ENCODE measurements around the gene ADAMTSL4.

- TF ChIP-seq TCF7L2 (IDR thresholded peaks at IDR 0.05; ENCODE audit: low read depth, low read length) = no peak
- TF ChIP-seq, protein P1, sequence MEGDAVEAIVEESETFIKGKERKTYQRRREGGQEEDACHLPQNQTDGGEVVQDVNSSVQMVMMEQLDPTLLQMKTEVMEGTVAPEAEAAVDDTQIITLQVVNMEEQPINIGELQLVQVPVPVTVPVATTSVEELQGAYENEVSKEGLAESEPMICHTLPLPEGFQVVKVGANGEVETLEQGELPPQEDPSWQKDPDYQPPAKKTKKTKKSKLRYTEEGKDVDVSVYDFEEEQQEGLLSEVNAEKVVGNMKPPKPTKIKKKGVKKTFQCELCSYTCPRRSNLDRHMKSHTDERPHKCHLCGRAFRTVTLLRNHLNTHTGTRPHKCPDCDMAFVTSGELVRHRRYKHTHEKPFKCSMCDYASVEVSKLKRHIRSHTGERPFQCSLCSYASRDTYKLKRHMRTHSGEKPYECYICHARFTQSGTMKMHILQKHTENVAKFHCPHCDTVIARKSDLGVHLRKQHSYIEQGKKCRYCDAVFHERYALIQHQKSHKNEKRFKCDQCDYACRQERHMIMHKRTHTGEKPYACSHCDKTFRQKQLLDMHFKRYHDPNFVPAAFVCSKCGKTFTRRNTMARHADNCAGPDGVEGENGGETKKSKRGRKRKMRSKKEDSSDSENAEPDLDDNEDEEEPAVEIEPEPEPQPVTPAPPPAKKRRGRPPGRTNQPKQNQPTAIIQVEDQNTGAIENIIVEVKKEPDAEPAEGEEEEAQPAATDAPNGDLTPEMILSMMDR (IDR thresholded peaks at IDR 0.05) = no peak
These were observed 57.4 kb downstream of the ADAMTSL4 start for GRCh38 chr1:150606463-150607142.

All from Panc1 (cell line).